HUES64 (cell line): Measurements from ENCODE around the gene WHRN.

Source experiments
- H3K27ac ChIP-seq: 2 replicates; pipeline ENCODE4 v1.7.0; 2013; ENCODE audit warnings: low read depth, low read length, inconsistent platforms
- H3K27me3 ChIP-seq: 2 replicates; pipeline ENCODE4 v1.6.1; 2013; ENCODE audit warnings: mild to moderate bottlenecking, low read length; ENCODE audit not compliant: insufficient read depth
- H3K36me3 ChIP-seq: 2 replicates; pipeline ENCODE4 v1.6.1; 2013; ENCODE audit warnings: mild to moderate bottlenecking, low read length; ENCODE audit not compliant: insufficient read depth
- H3K4me1 ChIP-seq: 2 replicates; pipeline ENCODE4 v1.6.1; 2013; ENCODE audit warnings: mild to moderate bottlenecking, low read length, moderate library complexity; ENCODE audit not compliant: insufficient read depth
- H3K4me3 ChIP-seq: 2 replicates; pipeline ENCODE4 v1.5.1; 2013; ENCODE audit warnings: mild to moderate bottlenecking, low read length, moderate library complexity
- H3K9ac ChIP-seq: 2 replicates; pipeline ENCODE4 v1.6.1; 2013; ENCODE audit warnings: mild to moderate bottlenecking, low read depth, low read length
- H3K9me3 ChIP-seq: 2 replicates; pipeline ENCODE4 v1.6.1; 2013; ENCODE audit warnings: low read depth, low read length; ENCODE audit not compliant: insufficient read depth
- WGBS: fragments of 150-250, 120-280 bp; methylation state at CpG from one replicate; pipeline ENCODE4 v1.1.7; 2013; ENCODE audit warnings: missing lambda C conversion rate; 5-methylcytosine and 5-hydroxymethylcytosine counted together

The WHRN gene

DNA sequence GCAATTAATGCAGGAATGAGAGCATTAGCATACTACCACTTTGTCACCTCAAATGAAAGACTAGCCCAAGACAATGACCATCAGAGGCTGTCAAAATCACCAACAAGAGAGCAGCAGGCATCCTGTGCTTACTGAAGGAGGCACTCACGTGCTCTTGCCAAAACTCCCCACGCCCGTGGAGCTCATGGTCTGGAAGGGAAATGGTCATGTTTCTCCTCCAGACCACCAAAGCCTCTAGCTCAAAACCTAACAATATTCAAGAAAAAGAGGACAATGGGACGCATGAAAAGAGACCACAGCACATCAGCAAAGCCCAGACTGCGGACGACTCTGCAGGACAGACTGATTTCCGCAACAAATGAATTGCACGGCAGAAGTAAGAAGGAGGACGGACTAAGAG lies 130.3 kb downstream of the WHRN start:
- WGBS = 53% methylated on average over 9 of the region's 9 CpGs
- no peaks in the 10 kb centered on the region for H3K27me3 ChIP-seq
- H3K36me3 ChIP-seq = peaks cover 8% of the 10 kb centered on the region
- no peaks in the 10 kb centered on the region for H3K9me3 ChIP-seq
- peaks cover 35% of the 10 kb centered on the region for H3K4me1 ChIP-seq
- no peak overlapping the region for H3K27ac ChIP-seq
- no peak overlapping the region for H3K4me3 ChIP-seq
- 0 out of 2 replicates have a peak overlapping the region, but pooled peaks have one; percentile 31 for H3K9ac ChIP-seq

DNA sequence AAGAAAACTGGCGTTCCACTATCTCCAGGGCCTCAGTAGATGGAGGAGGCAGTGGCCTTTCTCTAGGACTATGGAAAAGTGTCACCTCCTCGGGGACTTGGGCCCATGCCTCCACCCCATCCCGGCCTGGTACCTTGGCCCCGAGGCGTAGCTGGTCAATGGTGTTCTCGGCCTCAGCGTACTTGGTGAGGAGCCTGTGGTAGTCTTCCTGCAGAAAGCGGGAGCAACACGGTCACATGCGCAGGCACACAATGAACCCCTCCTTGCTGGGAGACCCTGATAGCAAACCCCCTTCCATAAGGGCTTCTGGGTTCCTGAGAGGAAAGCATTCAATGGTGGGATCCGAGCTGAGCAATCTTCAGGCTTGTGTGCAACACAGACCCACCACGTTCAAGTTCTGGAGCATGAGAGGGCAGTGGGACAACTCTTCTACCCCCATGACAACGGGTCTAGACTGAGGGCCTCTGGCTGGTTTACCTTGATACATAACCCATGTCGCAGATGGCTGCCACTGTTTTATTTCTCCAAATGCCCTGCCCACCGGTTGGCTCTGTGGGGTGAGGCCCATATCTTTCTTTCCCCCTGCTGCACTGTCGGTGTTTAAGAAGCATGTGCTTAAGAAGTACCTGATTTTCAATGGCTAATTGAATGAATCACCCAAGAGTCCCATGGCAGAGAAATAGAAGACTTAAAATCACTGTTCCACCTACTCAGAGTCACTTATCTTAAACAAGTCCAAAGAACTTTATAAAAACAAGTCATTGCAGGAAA lies 131.1 kb downstream of the WHRN start:
- Histone ChIP-seq H3K36me3 (peaks cover 8% of the 10 kb centered on the region), H3K9ac (no peak overlapping the region), H3K4me1 (peaks cover 40% of the 10 kb centered on the region), H3K9me3 (no peaks in the 10 kb centered on the region), H3K27ac (no peak overlapping the region), H3K4me3 (no peak overlapping the region), H3K27me3 (no peaks in the 10 kb centered on the region)
- 96% methylated on average over 15 of the region's 16 CpGs for WGBS

DNA sequence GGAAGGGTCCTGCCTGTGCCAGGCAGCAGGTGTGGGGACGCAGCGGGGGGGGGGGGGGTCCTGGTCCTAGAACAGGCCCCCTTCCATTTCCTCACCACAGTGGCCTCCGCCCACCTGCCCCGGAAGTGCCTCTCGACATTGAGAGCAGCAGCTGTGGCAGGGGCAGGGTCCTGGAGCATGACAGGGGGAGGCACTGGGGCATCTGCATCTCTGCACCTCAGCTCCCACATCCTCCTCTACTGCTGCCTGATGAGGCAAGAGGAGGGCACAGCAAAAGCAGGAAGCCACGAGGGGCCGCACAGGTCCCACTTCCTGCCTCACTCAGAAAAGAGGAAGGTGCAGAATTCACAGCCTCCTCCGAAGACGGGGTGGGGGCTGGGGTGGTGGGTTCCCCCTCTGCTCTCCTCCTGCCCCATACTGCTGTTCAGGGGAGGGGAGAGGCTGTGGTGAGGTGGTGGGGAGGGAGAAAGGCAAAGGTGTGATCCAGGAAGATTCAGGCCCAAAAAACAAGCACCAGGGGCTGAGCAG lies 132.3 kb downstream of the WHRN start:
- Histone ChIP-seq H3K9ac (no peak overlapping the region), H3K4me1 (peaks cover 40% of the 10 kb centered on the region), H3K27ac (no peak overlapping the region), H3K36me3 (peaks cover 15% of the 10 kb centered on the region), H3K27me3 (no peaks in the 10 kb centered on the region), H3K9me3 (no peaks in the 10 kb centered on the region), H3K4me3 (no peak overlapping the region)
- 82% methylated on average over 7 of the region's 9 CpGs for WGBS

DNA sequence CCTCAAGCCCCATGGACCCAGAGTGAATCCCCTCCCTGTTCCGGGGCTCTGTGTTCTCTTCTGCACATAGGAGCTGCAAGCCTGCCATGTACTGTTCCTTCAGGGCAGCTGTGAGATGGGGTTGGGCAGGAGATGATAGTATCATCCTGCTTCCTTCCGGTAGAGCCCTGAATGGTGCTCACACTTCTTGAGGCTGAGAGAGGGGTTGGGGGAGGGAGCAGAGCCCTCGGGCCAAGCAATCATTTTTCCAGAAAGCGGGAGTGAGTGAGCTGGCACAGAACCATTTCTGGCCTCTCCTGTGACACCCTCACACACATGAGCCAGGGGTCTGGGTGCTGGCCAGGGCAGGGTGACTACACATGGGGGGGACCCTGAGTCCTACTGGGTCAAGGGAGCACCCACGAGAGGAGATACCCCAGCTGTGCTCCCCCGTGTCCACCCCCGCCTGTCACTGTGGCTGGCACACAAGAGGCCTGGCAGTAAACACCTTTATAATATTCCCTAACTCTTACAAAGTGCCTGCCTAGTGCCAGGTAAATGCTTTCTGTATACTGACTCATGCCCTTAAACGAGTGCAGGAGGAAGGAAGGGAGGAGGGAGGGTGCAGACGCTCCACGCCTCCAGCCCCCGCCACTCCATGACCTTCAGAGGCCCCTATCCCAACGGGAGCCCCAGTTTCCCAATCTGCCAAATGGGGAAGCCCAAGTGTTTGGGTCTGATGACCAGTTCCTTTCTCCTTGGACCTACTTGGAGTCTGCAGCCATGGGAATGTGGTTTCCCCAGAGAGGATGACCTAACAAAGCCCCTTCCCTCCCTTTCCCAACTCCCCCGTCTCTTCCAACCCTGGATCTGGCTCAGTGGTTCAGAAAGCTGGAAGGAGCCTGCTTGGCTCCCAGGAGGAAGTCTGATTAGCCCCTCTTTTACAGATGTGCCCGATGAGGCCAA lies 133.0 kb downstream of the WHRN start:
- H3K9ac ChIP-seq = no peak overlapping the region
- H3K4me1 ChIP-seq = peaks cover 40% of the 10 kb centered on the region
- WGBS = 72% methylated on average over 14 of the region's 14 CpGs
- H3K36me3 ChIP-seq = peaks cover 23% of the 10 kb centered on the region
- no peaks in the 10 kb centered on the region for H3K9me3 ChIP-seq
- no peak overlapping the region for H3K27ac ChIP-seq
- H3K27me3 ChIP-seq = no peaks in the 10 kb centered on the region
- no peak overlapping the region for H3K4me3 ChIP-seq

DNA sequence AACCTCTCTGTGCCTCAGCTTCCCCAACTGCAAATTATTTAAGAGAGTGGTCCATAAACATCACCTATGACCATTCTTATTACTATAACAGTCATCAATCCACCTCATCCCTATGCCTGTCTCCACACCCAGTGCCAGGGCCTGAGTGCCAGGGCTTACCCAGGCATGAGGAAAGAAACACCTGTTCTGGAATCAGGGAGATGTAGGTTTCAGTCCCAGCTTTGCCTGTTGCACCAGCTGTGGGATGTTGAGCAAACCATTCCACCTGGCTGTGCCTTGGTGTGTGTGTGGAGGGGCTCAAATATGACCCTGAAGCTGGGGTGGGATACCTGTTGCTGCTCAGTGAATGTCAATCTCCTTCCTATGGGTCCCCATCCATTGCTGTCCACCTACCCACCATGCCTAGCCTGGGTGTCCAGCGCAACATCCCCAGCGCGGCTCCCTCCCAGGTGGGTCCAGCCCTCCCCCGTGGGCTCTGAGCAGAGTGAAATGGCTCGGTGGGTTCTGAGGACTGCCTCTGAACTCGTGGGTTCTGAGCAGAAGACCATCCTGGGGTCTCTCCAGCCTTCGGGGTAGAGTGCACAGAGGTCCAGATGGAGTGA lies 133.8 kb downstream of the WHRN start:
- H3K36me3 ChIP-seq = peaks cover 19% of the 10 kb centered on the region
- H3K4me1 ChIP-seq = peaks cover 40% of the 10 kb centered on the region
- no peaks in the 10 kb centered on the region for H3K9me3 ChIP-seq

DNA sequence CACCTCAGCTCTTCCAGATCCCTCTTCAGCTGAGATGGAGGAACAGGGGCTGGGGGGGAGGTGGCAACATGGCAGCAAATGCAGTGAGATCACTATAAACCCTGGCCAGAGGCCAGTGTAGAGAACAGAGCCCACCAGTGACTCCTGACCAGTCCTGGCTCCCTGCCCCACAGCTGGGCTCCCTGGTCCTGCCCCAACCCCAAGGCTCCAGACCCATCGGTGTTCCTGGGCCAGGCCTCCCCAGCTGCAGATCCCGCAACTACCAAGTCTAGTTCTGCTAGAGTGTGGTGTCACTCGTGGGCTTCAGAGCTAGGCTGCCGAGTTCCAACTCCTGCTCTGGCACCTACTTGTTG lies 134.3 kb downstream of the WHRN start:
- Histone ChIP-seq H3K27me3 (no peaks in the 10 kb centered on the region), H3K27ac (peak overlapping the region; percentile 93), H3K4me3 (0 out of 2 replicates have a peak overlapping the region, but pooled peaks have one; percentile 15), H3K36me3 (peaks cover 18% of the 10 kb centered on the region), H3K9ac (no peak overlapping the region), H3K4me1 (peaks cover 40% of the 10 kb centered on the region), H3K9me3 (no peaks in the 10 kb centered on the region)
- 63% methylated on average over 4 of the region's 4 CpGs for WGBS

More for the DNA sequence above, 133.8 kb downstream of the WHRN start:
- H3K27me3 ChIP-seq = no peaks in the 10 kb centered on the region
- H3K4me3 ChIP-seq = no peak overlapping the region
- H3K27ac ChIP-seq = peak overlapping the region; percentile 93; the same call in 1 of the 2 replicates
- 90% methylated on average over 7 of the region's 7 CpGs for WGBS
- no peak overlapping the region for H3K9ac ChIP-seq

DNA sequence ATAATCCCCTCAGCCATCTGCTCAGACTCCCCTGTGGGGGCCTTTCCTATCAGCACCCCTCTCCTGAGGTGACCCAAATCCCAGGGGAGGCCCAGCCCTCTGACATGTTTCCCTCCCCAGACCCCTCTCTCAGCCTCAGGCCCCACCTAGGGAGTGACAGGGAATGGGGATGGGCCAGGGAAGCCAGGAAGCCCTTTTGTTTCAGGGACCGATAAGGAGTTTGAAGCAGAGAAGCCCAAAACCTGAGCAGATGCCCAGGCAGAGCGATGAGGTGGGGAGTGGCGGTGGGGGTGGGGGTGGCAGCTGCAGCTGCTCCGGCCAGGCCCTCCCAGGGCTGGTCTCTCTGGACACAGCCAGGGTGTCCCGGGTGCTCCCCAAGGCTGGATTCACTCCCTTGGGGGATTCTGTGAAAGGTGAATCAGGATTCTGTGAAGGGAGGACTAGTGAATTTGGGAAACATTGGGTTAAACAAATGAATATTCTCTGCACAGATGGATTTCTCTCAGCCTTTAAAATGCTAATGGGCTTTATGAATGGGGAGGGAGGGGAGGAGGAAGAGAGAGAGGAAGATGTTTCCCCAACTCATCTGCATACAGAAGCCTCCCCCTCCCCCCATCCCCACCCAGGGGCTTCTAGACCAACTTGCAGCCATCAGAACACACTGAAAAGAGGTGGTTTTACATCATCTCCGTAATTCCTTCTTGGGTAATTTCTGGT lies 134.9 kb downstream of the WHRN start:
- no peaks in the 10 kb centered on the region for H3K9me3 ChIP-seq
- 10% methylated on average over 6 of the region's 6 CpGs for WGBS
- H3K27me3 ChIP-seq = no peaks in the 10 kb centered on the region
- H3K36me3 ChIP-seq = peaks cover 20% of the 10 kb centered on the region
- peak overlapping the region; percentile 45 for H3K9ac ChIP-seq
- peak overlapping the region; percentile 93 for H3K27ac ChIP-seq
- peaks cover 38% of the 10 kb centered on the region for H3K4me1 ChIP-seq
- peak overlapping the region; percentile 15 for H3K4me3 ChIP-seq

DNA sequence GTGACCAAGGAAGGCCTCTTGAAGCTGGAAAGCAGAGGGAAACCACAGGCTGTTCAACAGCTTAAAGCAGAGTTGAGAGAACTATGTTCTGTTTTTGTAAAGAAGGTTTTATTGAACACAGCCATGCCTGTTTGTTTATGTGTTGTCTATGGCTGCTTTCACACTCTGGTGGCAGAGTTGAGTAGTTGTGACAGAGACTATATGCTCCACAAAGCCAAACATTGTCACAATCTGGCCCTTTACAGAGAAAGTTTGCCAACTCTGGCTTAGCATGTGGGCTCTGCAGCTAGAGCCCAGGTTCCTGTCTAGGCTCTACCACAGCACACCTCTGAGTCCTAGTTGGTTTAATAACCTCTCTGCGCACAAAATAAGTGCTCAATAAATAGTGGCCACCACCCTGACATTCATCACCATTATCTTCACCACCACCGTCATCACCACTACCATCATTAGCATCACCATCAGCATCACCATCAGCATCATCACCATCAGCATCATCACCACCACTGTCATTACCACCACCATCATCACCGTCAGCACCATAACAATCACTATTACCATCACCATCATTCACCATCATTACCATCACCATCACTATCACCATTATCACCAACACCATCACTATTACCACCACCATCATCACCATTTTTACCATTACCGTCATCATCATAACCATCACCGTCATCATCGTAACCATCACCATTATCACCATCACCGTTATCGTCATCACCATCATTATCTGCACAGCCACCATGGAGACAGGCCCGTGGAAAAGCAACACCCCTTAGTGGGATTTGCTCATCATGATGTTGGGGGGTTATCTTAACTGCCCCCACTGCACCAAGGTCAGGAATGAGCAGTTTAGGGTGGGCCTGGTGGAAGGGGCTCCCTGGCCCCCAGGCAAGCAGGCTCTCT lies 135.8 kb downstream of the WHRN start:
- Histone ChIP-seq H3K27ac (peak overlapping the region; percentile 93), H3K4me3 (no peak overlapping the region), H3K4me1 (peaks cover 29% of the 10 kb centered on the region), H3K36me3 (peaks cover 29% of the 10 kb centered on the region), H3K9me3 (no peaks in the 10 kb centered on the region), H3K27me3 (no peaks in the 10 kb centered on the region), H3K9ac (peak overlapping the region; percentile 45; the same call in 1 of the 2 replicates)
- 93% methylated on average over 9 of the region's 9 CpGs for WGBS

DNA sequence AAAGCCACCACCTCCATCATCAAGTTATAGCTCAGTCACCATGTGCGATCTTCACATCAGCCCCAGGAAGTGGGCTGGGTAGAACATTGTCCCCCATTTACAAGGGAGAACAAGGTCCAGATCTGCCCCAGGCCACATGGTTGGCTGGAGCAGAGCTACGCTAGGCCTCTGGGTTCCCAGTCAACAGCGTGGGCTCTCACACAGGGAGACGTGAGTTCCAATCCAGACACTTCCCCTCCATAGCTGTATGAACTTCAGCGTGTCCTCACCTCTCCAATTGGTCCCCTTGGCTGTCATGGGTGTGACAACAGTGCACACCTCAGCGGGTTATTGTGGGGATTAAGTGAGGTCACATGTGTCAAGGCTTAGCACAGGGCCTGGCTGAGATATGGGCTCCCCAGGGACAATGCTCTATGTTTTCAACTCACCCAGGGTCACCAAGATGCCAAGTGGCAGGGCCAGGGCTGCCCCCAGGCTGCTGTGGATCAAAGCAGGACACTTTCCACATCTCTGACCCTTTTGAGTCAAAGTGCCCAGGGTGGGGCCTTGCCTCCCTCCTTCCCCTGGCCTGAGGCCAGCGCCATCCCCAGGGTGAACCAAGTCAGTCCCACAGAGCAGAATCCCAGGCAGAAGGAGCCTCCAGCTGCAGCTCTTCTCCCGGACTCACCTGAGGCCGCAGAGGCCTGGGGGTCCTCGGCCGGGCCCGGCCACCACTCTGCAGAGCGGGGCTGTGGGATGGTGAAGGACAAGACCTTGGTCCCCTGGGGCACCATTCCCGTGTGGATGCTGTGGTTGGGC lies 137.3 kb downstream of the WHRN start:
- WGBS = 95% methylated on average over 14 of the region's 14 CpGs
- H3K36me3 ChIP-seq = peaks cover 42% of the 10 kb centered on the region
- no peak overlapping the region for H3K4me3 ChIP-seq
- no peak overlapping the region for H3K9ac ChIP-seq
- H3K4me1 ChIP-seq = peaks cover 28% of the 10 kb centered on the region
- H3K9me3 ChIP-seq = no peaks in the 10 kb centered on the region
- H3K27me3 ChIP-seq = no peaks in the 10 kb centered on the region
- H3K27ac ChIP-seq = no peak overlapping the region
